ENCODE measurements around the gene STMN3.

STMN3 gene

GRCh38 chr20:63610581-63611435 lies 42.4 kb downstream of the STMN3 start:
- no peak for DNase-seq

GRCh38 chr20:63606686-63607085 lies 46.5 kb downstream of the STMN3 start:
- DNase-seq: no peak

- no peak for DNase-seq
Measured at GRCh38 chr20:63602321-63602720, 50.9 kb downstream of the STMN3 start.

- DNase-seq: peak in 1 of 2 experiments; percentile 16
Measured at GRCh38 chr20:63601679-63602078, 51.5 kb downstream of the STMN3 start.

- DNase-seq: no peak
Measured at GRCh38 chr20:63599396-63600050, 53.7 kb downstream of the STMN3 start.

GRCh38 chr20:63598479-63599395 lies 54.5 kb downstream of the STMN3 start:
- no peak for DNase-seq

GRCh38 chr20:63597651-63598478 lies 55.4 kb downstream of the STMN3 start:
- no peak for DNase-seq

GRCh38 chr20:63596423-63596822 lies 56.8 kb downstream of the STMN3 start:
- no peak for DNase-seq

- no peak for DNase-seq
Measured at GRCh38 chr20:63595416-63596127, 57.7 kb downstream of the STMN3 start.

GRCh38 chr20:63594043-63594561 lies 59.1 kb downstream of the STMN3 start:
- DNase-seq: no peak

GRCh38 chr20:63592661-63593060 lies 60.6 kb downstream of the STMN3 start:
- DNase-seq: no peak

- no peak for DNase-seq
Measured at GRCh38 chr20:63591786-63592355, 61.4 kb downstream of the STMN3 start.

GRCh38 chr20:63591147-63591533 lies 62.1 kb downstream of the STMN3 start:
- no peak for DNase-seq

GRCh38 chr20:63590218-63591146 lies 62.7 kb downstream of the STMN3 start:
- DNase-seq: no peak
